ENCODE measurements around the gene CUBN. TPM values are rescaled to one million over a fixed set of nuclear protein-coding genes. Genes with fewer than 3 reads are reported as not detected.

Gene CUBN
- polyA plus RNA-seq, 1 experiment: 0.76 TPM

DNA sequence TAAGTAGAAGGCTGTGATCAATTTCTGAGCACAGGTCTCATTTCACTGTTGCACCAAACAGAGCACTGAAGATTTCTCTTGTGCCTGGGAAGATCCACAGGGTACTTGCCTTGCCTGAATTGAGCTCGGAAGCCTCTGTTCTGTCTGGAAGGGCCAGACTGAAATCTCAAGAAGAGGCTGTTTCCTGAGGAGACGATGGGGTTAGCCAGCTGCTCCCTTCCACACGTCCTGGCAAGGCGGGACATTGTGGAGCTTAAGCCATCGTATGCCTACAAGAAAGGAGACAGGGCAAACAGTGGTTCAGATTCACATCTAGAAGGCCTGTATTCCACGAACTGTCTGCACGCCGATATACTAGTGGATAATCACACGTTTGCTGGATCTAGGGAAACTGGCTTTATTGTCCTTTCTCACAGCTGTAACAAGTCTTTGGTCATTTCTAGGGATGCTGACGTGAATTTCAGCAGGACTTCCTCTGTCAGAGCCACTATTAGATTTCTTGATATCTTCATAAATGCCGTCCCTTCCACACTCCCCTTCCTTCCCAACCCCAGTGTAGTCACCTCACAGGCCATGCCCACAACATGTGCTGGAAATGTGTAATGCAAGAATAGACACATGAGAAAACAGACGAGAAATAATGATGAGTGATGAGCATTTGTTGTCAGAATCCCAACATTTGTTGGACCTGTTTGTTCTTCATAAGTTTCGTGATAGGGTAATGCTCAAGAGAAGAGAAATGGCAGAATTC, 175.2 kb downstream of the CUBN start:
- no peak overlapping the region for H3K27ac ChIP-seq (ENCODE audit: low read depth, low read length)
- CTCF ChIA-PET: no interaction called here
- TF ChIP-seq, protein P1, sequence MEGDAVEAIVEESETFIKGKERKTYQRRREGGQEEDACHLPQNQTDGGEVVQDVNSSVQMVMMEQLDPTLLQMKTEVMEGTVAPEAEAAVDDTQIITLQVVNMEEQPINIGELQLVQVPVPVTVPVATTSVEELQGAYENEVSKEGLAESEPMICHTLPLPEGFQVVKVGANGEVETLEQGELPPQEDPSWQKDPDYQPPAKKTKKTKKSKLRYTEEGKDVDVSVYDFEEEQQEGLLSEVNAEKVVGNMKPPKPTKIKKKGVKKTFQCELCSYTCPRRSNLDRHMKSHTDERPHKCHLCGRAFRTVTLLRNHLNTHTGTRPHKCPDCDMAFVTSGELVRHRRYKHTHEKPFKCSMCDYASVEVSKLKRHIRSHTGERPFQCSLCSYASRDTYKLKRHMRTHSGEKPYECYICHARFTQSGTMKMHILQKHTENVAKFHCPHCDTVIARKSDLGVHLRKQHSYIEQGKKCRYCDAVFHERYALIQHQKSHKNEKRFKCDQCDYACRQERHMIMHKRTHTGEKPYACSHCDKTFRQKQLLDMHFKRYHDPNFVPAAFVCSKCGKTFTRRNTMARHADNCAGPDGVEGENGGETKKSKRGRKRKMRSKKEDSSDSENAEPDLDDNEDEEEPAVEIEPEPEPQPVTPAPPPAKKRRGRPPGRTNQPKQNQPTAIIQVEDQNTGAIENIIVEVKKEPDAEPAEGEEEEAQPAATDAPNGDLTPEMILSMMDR (IDR thresholded peaks at IDR 0.05; ENCODE audit: low read depth, low read length): no peak
- POLR2A ChIA-PET: no interaction called here
- no peak for DNase-seq (ENCODE audit: low read depth, low spot score)
- no peak overlapping the region for H3K4me3 ChIP-seq (ENCODE audit: low read depth, low read length)
- no peaks in the 10 kb centered on the region for H3K9me3 ChIP-seq (ENCODE audit: control insufficient read depth, insufficient read depth, low read length)
- no peaks in the 10 kb centered on the region for H3K27me3 ChIP-seq (ENCODE audit: control insufficient read depth, insufficient read depth, low read length)

DNA sequence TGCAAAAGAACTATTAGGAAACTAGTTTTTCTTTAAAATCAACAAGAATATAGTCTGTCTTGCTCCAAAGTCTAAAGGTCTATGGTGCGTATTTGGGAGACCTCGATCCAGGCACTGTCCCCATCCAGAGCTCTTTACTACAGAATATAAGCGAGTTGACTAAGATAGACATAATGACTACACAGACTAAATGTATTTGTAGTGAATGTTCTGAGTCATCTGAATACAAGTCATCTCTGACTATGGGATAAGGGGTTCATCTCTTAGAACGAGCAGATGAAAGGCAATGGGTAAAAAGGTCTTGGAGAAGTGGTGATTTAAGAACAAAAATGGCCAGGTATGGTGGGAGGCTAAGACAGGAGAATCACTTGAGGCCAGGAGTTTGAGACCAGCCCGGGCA, 176.3 kb downstream of the CUBN start:
- TF ChIP-seq, protein P1 (IDR thresholded peaks at IDR 0.05; ENCODE audit: low read depth, low read length): no peak
- POLR2A ChIA-PET: interaction anchor here (1.4 kb wide), 1 partner anchor 13 kb away, joined by 4 read pairs; no protein-coding TSS in a partner anchor
- no peak overlapping the region for H3K27ac ChIP-seq (ENCODE audit: low read depth, low read length)
- no peaks in the 10 kb centered on the region for H3K27me3 ChIP-seq (ENCODE audit: control insufficient read depth, insufficient read depth, low read length)
- H3K9me3 ChIP-seq (ENCODE audit: control insufficient read depth, insufficient read depth, low read length): no peaks in the 10 kb centered on the region
- CTCF ChIA-PET: interaction anchor here (1.3 kb wide), 1 partner anchor 9 kb away, joined by 3 read pairs; no protein-coding TSS in a partner anchor
- no peak overlapping the region for H3K4me3 ChIP-seq (ENCODE audit: low read depth, low read length)
- DNase-seq (ENCODE audit: low read depth, low spot score): no peak

DNA sequence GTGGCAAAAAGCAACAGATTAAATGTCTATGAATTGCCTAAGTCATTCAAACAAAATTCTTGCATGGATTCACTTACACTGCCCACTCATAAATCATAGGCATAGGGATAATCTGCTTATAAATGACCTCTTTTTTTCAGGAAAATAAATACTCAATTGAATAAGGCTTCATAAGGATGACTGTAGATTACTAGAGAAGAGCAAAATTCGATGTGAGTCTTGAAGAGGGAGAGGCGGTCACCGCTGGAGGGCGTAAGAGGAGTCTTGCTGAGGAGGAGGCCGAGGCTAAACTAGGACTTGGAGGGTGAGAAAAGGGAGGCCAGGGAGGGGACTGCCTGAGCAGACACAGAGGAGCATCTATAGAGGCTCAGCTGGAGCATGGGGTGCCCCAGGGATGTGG, 177.0 kb downstream of the CUBN start:
- H3K27me3 ChIP-seq (ENCODE audit: control insufficient read depth, insufficient read depth, low read length): no peaks in the 10 kb centered on the region
- ChIA-PET POLR2A (interaction anchor here (0.6 to 1.4 kb wide), 2 partner anchors 13 to 260 kb away, joined by 3 to 4 read pairs; no protein-coding TSS in a partner anchor), CTCF (interaction anchor here (0.5 to 1.3 kb wide), 2 partner anchors 9 to 17 kb away, joined by 3 read pairs; no protein-coding TSS in a partner anchor)
- H3K4me3 ChIP-seq (ENCODE audit: low read depth, low read length): no peak overlapping the region
- no peaks in the 10 kb centered on the region for H3K9me3 ChIP-seq (ENCODE audit: control insufficient read depth, insufficient read depth, low read length)
- TF ChIP-seq, protein P1 (IDR thresholded peaks at IDR 0.05; ENCODE audit: low read depth, low read length): no peak
- no peak for DNase-seq (ENCODE audit: low read depth, low spot score)
- H3K27ac ChIP-seq (ENCODE audit: low read depth, low read length): no peak overlapping the region

DNA sequence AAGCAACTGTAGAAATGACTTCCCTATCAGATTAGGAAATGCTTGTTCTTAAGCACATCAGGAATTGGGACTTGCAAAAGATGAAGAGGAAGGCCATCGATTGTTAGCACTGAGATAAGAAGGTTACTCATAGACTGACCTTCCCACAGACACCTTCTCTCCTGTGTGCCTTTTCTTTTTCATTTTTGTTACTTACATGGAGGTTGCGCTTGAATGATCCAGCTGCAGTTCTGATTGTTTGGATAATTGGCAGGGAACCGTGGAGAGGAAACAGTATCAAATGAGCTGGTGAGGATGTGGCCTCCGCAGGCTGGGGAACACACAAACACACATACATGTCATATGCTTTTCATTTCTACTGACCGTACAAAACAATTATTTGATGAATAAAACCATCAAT, 177.5 kb downstream of the CUBN start:
- H3K27ac ChIP-seq (ENCODE audit: low read depth, low read length): no peak overlapping the region
- TF ChIP-seq, protein P1 (IDR thresholded peaks at IDR 0.05; ENCODE audit: low read depth, low read length): no peak
- no peak overlapping the region for H3K4me3 ChIP-seq (ENCODE audit: low read depth, low read length)
- CTCF ChIA-PET: interaction anchor here (0.5 kb wide), 1 partner anchor 17 kb away, joined by 3 read pairs; no protein-coding TSS in a partner anchor
- POLR2A ChIA-PET: interaction anchor here (1.4 kb wide), 1 partner anchor 14 kb away, joined by 4 read pairs; no protein-coding TSS in a partner anchor
- no peaks in the 10 kb centered on the region for H3K9me3 ChIP-seq (ENCODE audit: control insufficient read depth, insufficient read depth, low read length)
- no peak for DNase-seq (ENCODE audit: low read depth, low spot score)
- no peaks in the 10 kb centered on the region for H3K27me3 ChIP-seq (ENCODE audit: control insufficient read depth, insufficient read depth, low read length)
